Heart left ventricle (tissue), 13 donors: ENCODE results near the gene SLIT3.

Source experiments
- POLR2A ChIP-seq, 2 donors: fragments of 450-650 bp; IDR thresholded peaks; one replicate each; pipeline ENCODE4 v1.6.1; 2017; ENCODE audit warnings: antibody characterized with exemption in 2 of 2, mild to moderate bottlenecking in 2 of 2, moderate library complexity in 2 of 2
- TF ChIP-seq, protein P1 (sequence below), 12 donors: fragments of 200-600 bp; sonication (generic) in 4 of 12; IDR thresholded peaks; one replicate each; pipeline versions ENCODE4 v1.5.0 to v1.8.0; 2018 to 2022; ENCODE audit warnings: antibody characterized with exemption in 12 of 12, mild to moderate bottlenecking in 5 of 12
- donor health status: ischemic (EF 13 %, LVEDD 7.1; RV severe dilation, severe dysfunction).
- donor health status: DM: no; HTN: yes; CAD: no.
- donor health status: DM: no; HTN: no; CAD: no.
- donor health status: ischemic (EF 25% LVEDD 6.9; RV normal size, moderate dysfunction).
- donor health status: ischemic (EF 25% LVEDD 5.7; RV mildly dilated, moderate dysfunction).
- donor health status: ischemic (EF 35%, LVEDD 5.7; RV mildly dilated, moderate dysfunction).
- donor health status: nonischemic (EF 11% LVEDD 7.7; RV severe dilation, severe dysfunction).
- donor health status: DM: yes; HTN: yes; CAD: no.
- donor health status: PGD.
- donor health status: ischemic (EF 29% LVEDD 5.4; RV normal size, mild dysfunction).
- donor health status: nonischemic (EF 23%, LVEDD 6.1; RV moderate dilation, normal function).

GRCh38 chr5:168899264-168899663 is 401.7 kb downstream of the SLIT3 start:
- TF ChIP-seq, protein P1, sequence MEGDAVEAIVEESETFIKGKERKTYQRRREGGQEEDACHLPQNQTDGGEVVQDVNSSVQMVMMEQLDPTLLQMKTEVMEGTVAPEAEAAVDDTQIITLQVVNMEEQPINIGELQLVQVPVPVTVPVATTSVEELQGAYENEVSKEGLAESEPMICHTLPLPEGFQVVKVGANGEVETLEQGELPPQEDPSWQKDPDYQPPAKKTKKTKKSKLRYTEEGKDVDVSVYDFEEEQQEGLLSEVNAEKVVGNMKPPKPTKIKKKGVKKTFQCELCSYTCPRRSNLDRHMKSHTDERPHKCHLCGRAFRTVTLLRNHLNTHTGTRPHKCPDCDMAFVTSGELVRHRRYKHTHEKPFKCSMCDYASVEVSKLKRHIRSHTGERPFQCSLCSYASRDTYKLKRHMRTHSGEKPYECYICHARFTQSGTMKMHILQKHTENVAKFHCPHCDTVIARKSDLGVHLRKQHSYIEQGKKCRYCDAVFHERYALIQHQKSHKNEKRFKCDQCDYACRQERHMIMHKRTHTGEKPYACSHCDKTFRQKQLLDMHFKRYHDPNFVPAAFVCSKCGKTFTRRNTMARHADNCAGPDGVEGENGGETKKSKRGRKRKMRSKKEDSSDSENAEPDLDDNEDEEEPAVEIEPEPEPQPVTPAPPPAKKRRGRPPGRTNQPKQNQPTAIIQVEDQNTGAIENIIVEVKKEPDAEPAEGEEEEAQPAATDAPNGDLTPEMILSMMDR (IDR thresholded peaks at IDR 0.05), result no peak
- TF ChIP-seq POLR2A (IDR thresholded peaks at IDR 0.05), result no peak
